ENCODE measurements around the gene PGP. TPM values are rescaled to one million over a fixed set of nuclear protein-coding genes. Genes with fewer than 3 reads are reported as not detected.

The PGP gene
- total and polyA plus RNA-seq, 10 of the 15 experiments (the other 5 are each of a cell fraction or from before 2014, with no cell fraction given) = 0.42 to 28.0 (median 12.1) TPM

DNA sequence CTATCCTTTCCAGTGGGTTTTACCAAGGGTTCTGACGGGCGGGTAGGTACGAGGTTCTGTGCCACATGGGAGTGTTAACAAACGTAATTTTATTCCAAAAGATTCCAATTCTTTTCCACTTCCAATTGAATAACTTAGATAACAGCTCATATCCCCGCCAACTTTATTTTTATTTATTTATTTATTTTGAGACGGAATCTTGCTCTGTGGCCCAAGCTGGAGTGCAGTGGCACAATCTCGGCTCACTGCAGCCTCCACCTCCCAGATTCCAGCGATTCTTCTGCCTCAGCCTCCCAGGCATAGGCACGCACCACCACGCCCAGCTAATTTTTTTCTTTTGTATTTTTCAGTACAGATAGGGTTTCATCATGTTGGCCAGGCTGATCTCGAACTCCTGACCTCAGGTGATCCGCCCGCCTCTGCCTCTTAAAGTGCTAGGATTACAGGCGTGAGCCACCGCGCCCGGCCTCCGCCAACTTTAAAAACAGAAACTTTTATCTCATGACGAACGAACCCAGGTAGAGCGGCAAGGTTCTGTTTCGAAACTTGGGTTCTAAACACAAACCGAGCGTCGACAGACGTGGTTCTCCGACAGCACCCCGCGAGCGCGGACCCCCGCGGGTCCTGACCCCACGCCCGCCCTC lies 36.1 kb upstream of the PGP start:
- POLR2A ChIA-PET = interaction anchor here (0.9 to 2.5 kb wide), 6 partner anchors 18 to 282 kb away, joined by 3 to 9 read pairs (median 5); partner anchors contain the start of genes CCNF and TRAF7
- FAIRE-seq (no peak), DNase-seq (ENCODE audit: low read depth, low spot score) (no peak), ATAC-seq (no peak; the same call in 2 of the 3 replicates)
- SMC1A ChIA-PET (ENCODE audit: uncharacterized antibody, unreplicated experiment) = interaction anchor here (1.1 to 1.9 kb wide), 8 partner anchors 18 to 251 kb away, joined by 3 to 6 read pairs (median 4); partner anchors contain the start of gene TRAF7
- H3K27me3 ChIP-seq (replicated peaks in 1 of 2; ENCODE audit: control insufficient read depth in 2 of 2, insufficient read depth in 2 of 2, low read length in 1 of 2) = no peaks in the 10 kb centered on the region
- peak overlapping the region; percentile 76 for H3K27ac ChIP-seq (ENCODE audit: control insufficient read depth, insufficient read depth)
- peak overlapping the region; percentile 84 for H3K4me3 ChIP-seq
- no peaks in the 10 kb centered on the region for H3K9me3 ChIP-seq (replicated peaks; ENCODE audit: control insufficient read depth, insufficient read depth, low read length)
- peaks cover 8 to 17% of the 10 kb centered on the region in 2 experiments; a peak in 3 of 4 replicates for H3K36me3 ChIP-seq (ENCODE audit: control insufficient read depth in 2 of 2, insufficient read depth in 2 of 2, low read length in 1 of 2)
- 4% methylated on average over 27 of the region's 35 CpGs for WGBS (ENCODE audit: insufficient coverage, insufficient replicate concordance, low lambda C conversion rate, missing lambda C conversion rate)
- H4K20me1 ChIP-seq (ENCODE audit: control insufficient read depth, insufficient read depth) = no peaks in the 10 kb centered on the region
- TSS peak; percentile 74 for BruUV-seq (replicated peaks)
- peaks cover 13% of the 10 kb centered on the region for H3K4me1 ChIP-seq (ENCODE audit: control insufficient read depth, insufficient read depth, low read length)
- intact Hi-C loops (cut with micrococcal nuclease; ENCODE audit: unreplicated experiment) = loop anchor here (2.0 to 5.0 kb wide), 2 partner anchors 28 to 43 kb away; partner anchors contain the start of genes E4F1 and MLST8
- H2AFZ ChIP-seq (ENCODE audit: control insufficient read depth, low read depth, low read length) = peak overlapping the region; percentile 60
- peak overlapping the region; percentile 94 for H3K4me2 ChIP-seq (ENCODE audit: control insufficient read depth, insufficient read depth)
- CTCF ChIA-PET = interaction anchor here (0.6 to 2.5 kb wide), 13 partner anchors 13 to 287 kb away, joined by 3 to 14 read pairs (median 3); no protein-coding TSS in a partner anchor
- peaks cover 13% of the 10 kb centered on the region for H3K79me2 ChIP-seq (ENCODE audit: control insufficient read depth, insufficient read depth, low read length)
- peak overlapping the region; percentile 80 for H3K9ac ChIP-seq (ENCODE audit: control insufficient read depth, insufficient read depth, low read length)
- RAD21 ChIA-PET (ENCODE audit: unreplicated experiment) = interaction anchor here (0.6 to 2.7 kb wide), 10 partner anchors 19 to 114 kb away, joined by 3 to 14 read pairs (median 4); partner anchors contain the start of genes PGP, PKD1 and TRAF7
- in situ Hi-C loops (cut with MboI) = no loop called here
- TF ChIP-seq CEBPB (IDR thresholded peaks at IDR 0.05; ENCODE audit: borderline replicate concordance in 1 of 2, low read depth in 2 of 2, low read length in 2 of 2) = no peak
- TF ChIP-seq NBN (IDR thresholded peaks at IDR 0.05) = 0 out of 2 replicates have a peak, but pooled peaks have one; percentile 9
- no peak for TF ChIP-seq KAT2A (conservative IDR thresholded peaks at IDR 0.05; ENCODE audit: control insufficient read depth, low read depth, low read length)
- no peak for TF ChIP-seq TCF12 (IDR thresholded peaks at IDR 0.05; ENCODE audit: low read depth, low read length)
- TF ChIP-seq, protein P1, sequence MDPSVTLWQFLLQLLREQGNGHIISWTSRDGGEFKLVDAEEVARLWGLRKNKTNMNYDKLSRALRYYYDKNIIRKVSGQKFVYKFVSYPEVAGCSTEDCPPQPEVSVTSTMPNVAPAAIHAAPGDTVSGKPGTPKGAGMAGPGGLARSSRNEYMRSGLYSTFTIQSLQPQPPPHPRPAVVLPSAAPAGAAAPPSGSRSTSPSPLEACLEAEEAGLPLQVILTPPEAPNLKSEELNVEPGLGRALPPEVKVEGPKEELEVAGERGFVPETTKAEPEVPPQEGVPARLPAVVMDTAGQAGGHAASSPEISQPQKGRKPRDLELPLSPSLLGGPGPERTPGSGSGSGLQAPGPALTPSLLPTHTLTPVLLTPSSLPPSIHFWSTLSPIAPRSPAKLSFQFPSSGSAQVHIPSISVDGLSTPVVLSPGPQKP (IDR thresholded peaks at IDR 0.05; ENCODE audit: low read depth, low read length) = no peak
- TF ChIP-seq, protein P2, sequence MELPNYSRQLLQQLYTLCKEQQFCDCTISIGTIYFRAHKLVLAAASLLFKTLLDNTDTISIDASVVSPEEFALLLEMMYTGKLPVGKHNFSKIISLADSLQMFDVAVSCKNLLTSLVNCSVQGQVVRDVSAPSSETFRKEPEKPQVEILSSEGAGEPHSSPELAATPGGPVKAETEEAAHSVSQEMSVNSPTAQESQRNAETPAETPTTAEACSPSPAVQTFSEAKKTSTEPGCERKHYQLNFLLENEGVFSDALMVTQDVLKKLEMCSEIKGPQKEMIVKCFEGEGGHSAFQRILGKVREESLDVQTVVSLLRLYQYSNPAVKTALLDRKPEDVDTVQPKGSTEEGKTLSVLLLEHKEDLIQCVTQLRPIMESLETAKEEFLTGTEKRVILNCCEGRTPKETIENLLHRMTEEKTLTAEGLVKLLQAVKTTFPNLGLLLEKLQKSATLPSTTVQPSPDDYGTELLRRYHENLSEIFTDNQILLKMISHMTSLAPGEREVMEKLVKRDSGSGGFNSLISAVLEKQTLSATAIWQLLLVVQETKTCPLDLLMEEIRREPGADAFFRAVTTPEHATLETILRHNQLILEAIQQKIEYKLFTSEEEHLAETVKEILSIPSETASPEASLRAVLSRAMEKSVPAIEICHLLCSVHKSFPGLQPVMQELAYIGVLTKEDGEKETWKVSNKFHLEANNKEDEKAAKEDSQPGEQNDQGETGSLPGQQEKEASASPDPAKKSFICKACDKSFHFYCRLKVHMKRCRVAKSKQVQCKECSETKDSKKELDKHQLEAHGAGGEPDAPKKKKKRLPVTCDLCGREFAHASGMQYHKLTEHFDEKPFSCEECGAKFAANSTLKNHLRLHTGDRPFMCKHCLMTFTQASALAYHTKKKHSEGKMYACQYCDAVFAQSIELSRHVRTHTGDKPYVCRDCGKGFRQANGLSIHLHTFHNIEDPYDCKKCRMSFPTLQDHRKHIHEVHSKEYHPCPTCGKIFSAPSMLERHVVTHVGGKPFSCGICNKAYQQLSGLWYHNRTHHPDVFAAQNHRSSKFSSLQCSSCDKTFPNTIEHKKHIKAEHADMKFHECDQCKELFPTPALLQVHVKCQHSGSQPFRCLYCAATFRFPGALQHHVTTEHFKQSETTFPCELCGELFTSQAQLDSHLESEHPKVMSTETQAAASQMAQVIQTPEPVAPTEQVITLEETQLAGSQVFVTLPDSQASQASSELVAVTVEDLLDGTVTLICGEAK (IDR thresholded peaks at IDR 0.05; ENCODE audit: borderline replicate concordance) = peak; percentile 46; the same call in 1 of the 2 replicates
- TF ChIP-seq, protein P3, sequence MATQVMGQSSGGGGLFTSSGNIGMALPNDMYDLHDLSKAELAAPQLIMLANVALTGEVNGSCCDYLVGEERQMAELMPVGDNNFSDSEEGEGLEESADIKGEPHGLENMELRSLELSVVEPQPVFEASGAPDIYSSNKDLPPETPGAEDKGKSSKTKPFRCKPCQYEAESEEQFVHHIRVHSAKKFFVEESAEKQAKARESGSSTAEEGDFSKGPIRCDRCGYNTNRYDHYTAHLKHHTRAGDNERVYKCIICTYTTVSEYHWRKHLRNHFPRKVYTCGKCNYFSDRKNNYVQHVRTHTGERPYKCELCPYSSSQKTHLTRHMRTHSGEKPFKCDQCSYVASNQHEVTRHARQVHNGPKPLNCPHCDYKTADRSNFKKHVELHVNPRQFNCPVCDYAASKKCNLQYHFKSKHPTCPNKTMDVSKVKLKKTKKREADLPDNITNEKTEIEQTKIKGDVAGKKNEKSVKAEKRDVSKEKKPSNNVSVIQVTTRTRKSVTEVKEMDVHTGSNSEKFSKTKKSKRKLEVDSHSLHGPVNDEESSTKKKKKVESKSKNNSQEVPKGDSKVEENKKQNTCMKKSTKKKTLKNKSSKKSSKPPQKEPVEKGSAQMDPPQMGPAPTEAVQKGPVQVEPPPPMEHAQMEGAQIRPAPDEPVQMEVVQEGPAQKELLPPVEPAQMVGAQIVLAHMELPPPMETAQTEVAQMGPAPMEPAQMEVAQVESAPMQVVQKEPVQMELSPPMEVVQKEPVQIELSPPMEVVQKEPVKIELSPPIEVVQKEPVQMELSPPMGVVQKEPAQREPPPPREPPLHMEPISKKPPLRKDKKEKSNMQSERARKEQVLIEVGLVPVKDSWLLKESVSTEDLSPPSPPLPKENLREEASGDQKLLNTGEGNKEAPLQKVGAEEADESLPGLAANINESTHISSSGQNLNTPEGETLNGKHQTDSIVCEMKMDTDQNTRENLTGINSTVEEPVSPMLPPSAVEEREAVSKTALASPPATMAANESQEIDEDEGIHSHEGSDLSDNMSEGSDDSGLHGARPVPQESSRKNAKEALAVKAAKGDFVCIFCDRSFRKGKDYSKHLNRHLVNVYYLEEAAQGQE (IDR thresholded peaks at IDR 0.05; ENCODE audit: low read depth, low read length) = no peak
- TF ChIP-seq, protein P4, sequence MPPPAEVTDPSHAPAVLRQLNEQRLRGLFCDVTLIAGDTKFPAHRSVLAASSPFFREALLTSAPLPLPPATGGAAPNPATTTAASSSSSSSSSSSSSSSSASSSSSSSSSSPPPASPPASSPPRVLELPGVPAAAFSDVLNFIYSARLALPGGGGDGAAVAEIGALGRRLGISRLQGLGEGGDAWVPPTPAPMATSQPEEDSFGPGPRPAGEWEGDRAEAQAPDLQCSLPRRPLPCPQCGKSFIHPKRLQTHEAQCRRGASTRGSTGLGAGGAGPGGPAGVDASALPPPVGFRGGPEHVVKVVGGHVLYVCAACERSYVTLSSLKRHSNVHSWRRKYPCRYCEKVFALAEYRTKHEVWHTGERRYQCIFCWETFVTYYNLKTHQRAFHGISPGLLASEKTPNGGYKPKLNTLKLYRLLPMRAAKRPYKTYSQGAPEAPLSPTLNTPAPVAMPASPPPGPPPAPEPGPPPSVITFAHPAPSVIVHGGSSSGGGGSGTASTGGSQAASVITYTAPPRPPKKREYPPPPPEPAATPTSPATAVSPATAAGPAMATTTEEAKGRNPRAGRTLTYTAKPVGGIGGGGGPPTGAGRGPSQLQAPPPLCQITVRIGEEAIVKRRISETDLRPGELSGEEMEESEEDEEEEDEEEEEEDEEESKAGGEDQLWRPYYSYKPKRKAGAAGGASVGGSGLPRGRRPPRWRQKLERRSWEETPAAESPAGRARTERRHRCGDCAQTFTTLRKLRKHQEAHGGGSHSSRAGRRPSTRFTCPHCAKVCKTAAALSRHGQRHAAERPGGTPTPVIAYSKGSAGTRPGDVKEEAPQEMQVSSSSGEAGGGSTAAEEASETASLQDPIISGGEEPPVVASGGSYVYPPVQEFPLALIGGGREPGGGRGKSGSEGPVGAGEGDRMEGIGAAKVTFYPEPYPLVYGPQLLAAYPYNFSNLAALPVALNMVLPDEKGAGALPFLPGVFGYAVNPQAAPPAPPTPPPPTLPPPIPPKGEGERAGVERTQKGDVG (CRISPR knock-in tag; IDR thresholded peaks at IDR 0.05) = no peak
- TF ChIP-seq CBX5 (IDR thresholded peaks at IDR 0.05; ENCODE audit: low read depth) = no peak
